ENCODE results near the gene TPRG1. TPM values are rescaled to one million over a fixed set of nuclear protein-coding genes. Genes with fewer than 3 reads are reported as not detected.

Gene TPRG1
- total RNA-seq, 4 donors from 2014 or later: 2.3 to 14.9 (median 4.1) TPM; not detected in 1

GRCh38 chr3:189262746-189263145 lies 91.0 kb downstream of the TPRG1 start:
- intact Hi-C loops (cut with DNase I; ENCODE audit: low total_unique reads): no loop called here
- no peaks in the 10 kb centered on the region for H3K27me3 ChIP-seq
- WGBS, 2 donors (ENCODE audit: low coverage in 1 of 2): 68% methylated on average over 3 of the region's 3 CpGs; no CpG with 5 or more reads in 1 of the 2 donors

GRCh38 chr3:189267981-189268613 lies 96.3 kb downstream of the TPRG1 start:
- Histone ChIP-seq H3K9me3 (no peaks in the 10 kb centered on the region), H3K4me1 (no peaks in the 10 kb centered on the region), H3K27me3 (no peaks in the 10 kb centered on the region), H3K27ac (no peak overlapping the region), H3K36me3 (no peaks in the 10 kb centered on the region), H3K4me3 (no peak overlapping the region)
- WGBS, 2 donors (ENCODE audit: low coverage in 1 of 2): 86 to 94% methylated on average over 1 to 7 of the region's 7 CpGs
- no peak for DNase-seq
- TF ChIP-seq POLR2AphosphoS5 (IDR thresholded peaks at IDR 0.05) (no peak), CTCF (IDR thresholded peaks at IDR 0.05) (peak in 1 of 5 experiments; percentile 7), POLR2A (IDR thresholded peaks at IDR 0.05) (no peak), EP300 (IDR thresholded peaks at IDR 0.05; ENCODE audit: low read depth) (no peak)
- intact Hi-C loops (cut with DNase I; ENCODE audit: low total_unique reads) (no loop called here), in situ Hi-C loops (cut with MboI; ENCODE audit: low pct_ligation_motif_present in 1 of 4, low pct_unique_long_range_greater_than_20kb in 1 of 4, low sequenced_read_pairs in 3 of 4) (loop anchor here (10.0 to 25.0 kb wide), 2 partner anchors 669 to 677 kb away; no protein-coding TSS in a partner anchor)

More at GRCh38 chr3:189262746-189263145, 91.0 kb downstream of the TPRG1 start:
- DNase-seq: no peak
- Histone ChIP-seq H3K4me3 (no peak overlapping the region), H3K4me1 (no peaks in the 10 kb centered on the region), H3K36me3 (no peaks in the 10 kb centered on the region), H3K9me3 (no peaks in the 10 kb centered on the region), H3K27ac (no peak overlapping the region)
- TF ChIP-seq POLR2AphosphoS5 (IDR thresholded peaks at IDR 0.05) (no peak), EP300 (IDR thresholded peaks at IDR 0.05; ENCODE audit: low read depth) (no peak), CTCF (IDR thresholded peaks at IDR 0.05) (no peak), POLR2A (IDR thresholded peaks at IDR 0.05) (no peak)
- in situ Hi-C loops (cut with MboI; ENCODE audit: low pct_ligation_motif_present in 1 of 4, low pct_unique_long_range_greater_than_20kb in 1 of 4, low sequenced_read_pairs in 3 of 4): loop anchor here (10.0 to 25.0 kb wide), 2 partner anchors 675 to 682 kb away; no protein-coding TSS in a partner anchor

- no peak for TF ChIP-seq POLR2AphosphoS5 (IDR thresholded peaks at IDR 0.05)
- no peak for TF ChIP-seq CTCF (IDR thresholded peaks at IDR 0.05)
- TF ChIP-seq POLR2A (IDR thresholded peaks at IDR 0.05): no peak
- TF ChIP-seq EP300 (IDR thresholded peaks at IDR 0.05; ENCODE audit: low read depth): no peak
- in situ Hi-C loops (cut with MboI; ENCODE audit: low pct_ligation_motif_present in 1 of 4, low pct_unique_long_range_greater_than_20kb in 1 of 4, low sequenced_read_pairs in 3 of 4) (loop anchor here (10.0 to 25.0 kb wide), 2 partner anchors 668 to 675 kb away; no protein-coding TSS in a partner anchor), intact Hi-C loops (cut with DNase I; ENCODE audit: low total_unique reads) (no loop called here)
- no peaks in the 10 kb centered on the region for H3K4me1 ChIP-seq
- no peaks in the 10 kb centered on the region for H3K27me3 ChIP-seq
- H3K9me3 ChIP-seq: no peaks in the 10 kb centered on the region
- no peaks in the 10 kb centered on the region for H3K36me3 ChIP-seq
- H3K27ac ChIP-seq: no peak overlapping the region
- no peak overlapping the region for H3K4me3 ChIP-seq
- no peak for DNase-seq
- 58 to 78% methylated on average over 2 to 3 of the region's 3 CpGs for WGBS, 2 donors (ENCODE audit: low coverage in 1 of 2)
Measured at GRCh38 chr3:189269365-189269764, 97.6 kb downstream of the TPRG1 start.

GRCh38 chr3:189270248-189270832 lies 98.6 kb downstream of the TPRG1 start:
- intact Hi-C loops (cut with DNase I; ENCODE audit: low total_unique reads) (no loop called here), in situ Hi-C loops (cut with MboI; ENCODE audit: low pct_ligation_motif_present in 1 of 4, low pct_unique_long_range_greater_than_20kb in 1 of 4, low sequenced_read_pairs in 3 of 4) (loop anchor here in 3 of 4 donors (25.0 kb wide), 1 partner anchor 667 kb away; no protein-coding TSS in a partner anchor)
- TF ChIP-seq CTCF (IDR thresholded peaks at IDR 0.05): peak; percentile 42 to 84 (median 59)
- no peak for TF ChIP-seq POLR2A (IDR thresholded peaks at IDR 0.05)
- no peak for TF ChIP-seq EP300 (IDR thresholded peaks at IDR 0.05; ENCODE audit: low read depth)
- TF ChIP-seq POLR2AphosphoS5 (IDR thresholded peaks at IDR 0.05): no peak
- H3K4me3 ChIP-seq: no peak overlapping the region
- H3K4me1 ChIP-seq: peaks cover 0 to 5% (median 0%) of the 10 kb centered on the region in 4 donors
- peak; percentile 78 for DNase-seq
- no peaks in the 10 kb centered on the region for H3K27me3 ChIP-seq
- H3K27ac ChIP-seq: no peak overlapping the region
- WGBS, 2 donors (ENCODE audit: low coverage in 1 of 2): 60 to 65% methylated on average over 5 of the region's 5 CpGs
- no peaks in the 10 kb centered on the region for H3K9me3 ChIP-seq
- H3K36me3 ChIP-seq: no peaks in the 10 kb centered on the region
